Lower leg skin (tissue), 4 donors: ENCODE measurements around the gene CTBP2. TPM values are rescaled to one million over a fixed set of nuclear protein-coding genes. Genes with fewer than 3 reads are reported as not detected.

Experiments
- DNase-seq, 2 donors: peaks; one replicate each; pipeline ENCODE4 v3.0.0-alpha.2; 2019; ENCODE audit warnings: low spot score in 2 of 2
- H3K4me3 ChIP-seq: fragments of 200-600 bp; sonication (generic); 2 replicates; pipeline ENCODE4 v1.5.1; 2017; ENCODE audit warnings: mild to moderate bottlenecking, low read depth; ENCODE audit not compliant: poor library complexity, severe bottlenecking
- POLR2A ChIP-seq, 2 donors: fragments of 450-650 bp; IDR thresholded peaks; one replicate each; pipeline ENCODE4 v1.6.1; 2016 to 2017; ENCODE audit warnings: antibody characterized with exemption in 2 of 2, mild to moderate bottlenecking in 1 of 2, moderate library complexity in 1 of 2
- WGBS, 2 donors: methylation state at CpG; one replicate each; pipeline ENCODE4 v1.1.5; 2018; 5-methylcytosine and 5-hydroxymethylcytosine counted together
- intact Hi-C: fragments of 100-400 bp; cut with DNase I; formaldehyde crosslinking; loops from one replicate; pipeline ENCODE4 v1.15.0; 2023; ENCODE audit warnings: low total_unique reads
- total RNA-seq, 4 donors: library from RNA; depleted of rRNA; stranded (reverse); fragments of >200 nt; gene quantifications; one replicate each; pipeline ENCODE4 v1.1.0, GENCODE V29; 2016
- TF ChIP-seq, protein P1 (sequence below), 3 donors: fragments of 450-650 bp; IDR thresholded peaks; one replicate each; pipeline ENCODE4 v1.5.1; 2016; ENCODE audit warnings: antibody characterized with exemption in 3 of 3, mild to moderate bottlenecking in 3 of 3, moderate library complexity in 2 of 3

CTBP2 gene
- total RNA-seq, 4 donors from 2014 or later: 30.3 to 39.5 (median 32.2) TPM

DNA sequence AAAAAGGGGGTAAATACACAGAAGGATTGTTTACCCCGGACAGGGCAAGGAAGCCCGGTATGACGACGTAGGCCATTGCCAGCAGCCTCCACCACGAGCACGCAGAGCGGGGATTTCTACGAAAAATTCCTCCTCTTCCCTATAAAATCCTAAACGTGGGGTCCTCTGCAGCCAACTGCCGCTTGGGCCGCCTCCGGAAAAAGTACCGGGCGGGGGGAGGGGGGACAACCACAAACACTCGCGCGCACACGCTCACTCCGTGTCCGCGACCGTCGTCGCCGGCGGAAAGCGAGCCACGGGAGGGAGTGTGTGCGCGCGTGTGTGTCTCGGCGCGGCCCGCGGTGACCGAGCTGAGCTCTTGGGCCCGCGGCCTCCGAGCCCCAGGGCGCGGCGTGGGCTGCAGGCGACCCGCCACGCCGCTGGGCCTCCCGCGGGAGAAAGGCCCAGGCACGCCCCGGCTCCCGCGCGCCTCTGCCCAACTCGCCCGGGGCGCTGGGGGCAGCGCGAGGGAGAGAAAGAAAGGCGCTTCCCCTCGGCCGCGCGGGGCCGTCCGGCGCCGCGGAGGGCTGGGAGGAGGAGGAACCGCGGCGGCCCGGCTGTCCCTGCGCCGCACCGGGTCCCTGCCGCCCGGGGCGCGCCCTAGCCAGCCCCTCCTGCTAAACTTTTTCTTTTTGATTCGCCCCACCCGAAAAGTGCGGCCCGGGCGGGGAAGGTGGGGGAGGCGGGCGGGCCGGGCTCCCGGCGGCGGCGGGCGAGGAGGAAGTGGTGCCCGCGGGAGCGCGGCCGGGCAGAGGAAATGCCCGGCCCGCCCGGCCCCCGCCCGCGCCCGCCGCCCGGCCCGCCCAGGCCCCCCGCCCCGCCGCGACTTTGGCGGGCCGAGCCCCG lies 1.5 kb downstream of the CTBP2 start:
- DNase-seq: peak in 1 of 2 donors; percentile 87
- TF ChIP-seq POLR2A (IDR thresholded peaks at IDR 0.05): peak in 1 of 2 donors; percentile 2
- TF ChIP-seq, protein P1, sequence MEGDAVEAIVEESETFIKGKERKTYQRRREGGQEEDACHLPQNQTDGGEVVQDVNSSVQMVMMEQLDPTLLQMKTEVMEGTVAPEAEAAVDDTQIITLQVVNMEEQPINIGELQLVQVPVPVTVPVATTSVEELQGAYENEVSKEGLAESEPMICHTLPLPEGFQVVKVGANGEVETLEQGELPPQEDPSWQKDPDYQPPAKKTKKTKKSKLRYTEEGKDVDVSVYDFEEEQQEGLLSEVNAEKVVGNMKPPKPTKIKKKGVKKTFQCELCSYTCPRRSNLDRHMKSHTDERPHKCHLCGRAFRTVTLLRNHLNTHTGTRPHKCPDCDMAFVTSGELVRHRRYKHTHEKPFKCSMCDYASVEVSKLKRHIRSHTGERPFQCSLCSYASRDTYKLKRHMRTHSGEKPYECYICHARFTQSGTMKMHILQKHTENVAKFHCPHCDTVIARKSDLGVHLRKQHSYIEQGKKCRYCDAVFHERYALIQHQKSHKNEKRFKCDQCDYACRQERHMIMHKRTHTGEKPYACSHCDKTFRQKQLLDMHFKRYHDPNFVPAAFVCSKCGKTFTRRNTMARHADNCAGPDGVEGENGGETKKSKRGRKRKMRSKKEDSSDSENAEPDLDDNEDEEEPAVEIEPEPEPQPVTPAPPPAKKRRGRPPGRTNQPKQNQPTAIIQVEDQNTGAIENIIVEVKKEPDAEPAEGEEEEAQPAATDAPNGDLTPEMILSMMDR (IDR thresholded peaks at IDR 0.05): no peak
- WGBS, 2 donors: 0 to 2% methylated on average over 31 to 39 of the region's 115 CpGs
- intact Hi-C loops: no loop called here
- peak overlapping the region; percentile 68 for H3K4me3 ChIP-seq

DNA sequence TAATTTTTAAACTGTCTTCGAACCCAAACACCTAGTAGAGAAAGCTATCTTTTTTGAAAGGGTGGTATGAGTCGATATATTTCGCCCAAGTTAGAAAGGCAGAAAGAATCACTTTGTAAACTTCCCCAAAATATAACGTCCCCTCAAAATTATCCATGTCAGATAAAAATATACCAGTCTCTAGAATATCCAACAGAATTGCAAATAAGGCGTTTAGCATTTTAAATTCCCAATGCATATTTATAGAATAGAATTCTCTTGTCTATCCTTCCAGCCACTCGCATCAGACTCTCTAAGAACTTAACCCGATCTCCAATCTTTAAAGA lies 2.1 kb downstream of the CTBP2 start:
- WGBS, 2 donors: 16 to 17% methylated on average over 7 of the region's 7 CpGs
- TF ChIP-seq, protein P1 (IDR thresholded peaks at IDR 0.05): no peak
- TF ChIP-seq POLR2A (IDR thresholded peaks at IDR 0.05): no peak
- no peak for DNase-seq
- intact Hi-C loops: no loop called here
- peak overlapping the region; percentile 68 for H3K4me3 ChIP-seq

DNA sequence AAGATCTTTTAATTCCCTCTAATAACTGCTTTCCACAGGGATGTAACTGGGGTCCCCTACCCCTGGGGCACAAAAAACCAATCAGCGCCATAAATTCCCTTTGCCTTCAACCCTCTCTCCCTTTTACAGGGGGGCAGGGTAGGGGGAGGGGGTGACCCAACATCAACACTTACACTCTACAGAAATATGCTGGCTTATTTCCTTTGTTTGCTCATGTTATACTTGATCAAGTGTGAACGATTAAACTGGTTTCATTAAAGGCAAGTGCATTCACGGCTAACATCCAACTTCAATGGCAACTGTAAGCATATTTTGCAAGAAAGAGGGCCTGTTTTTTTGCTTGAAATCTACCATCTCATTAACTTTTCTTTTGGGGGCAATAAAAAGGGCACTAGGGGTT lies 2.9 kb downstream of the CTBP2 start:
- peak in 1 of 2 donors; percentile 37 for DNase-seq
- intact Hi-C loops: no loop called here
- no peak overlapping the region for H3K4me3 ChIP-seq
- WGBS, 2 donors: 50 to 52% methylated on average over 3 of the region's 3 CpGs
- TF ChIP-seq, protein P1 (IDR thresholded peaks at IDR 0.05): no peak
- no peak for TF ChIP-seq POLR2A (IDR thresholded peaks at IDR 0.05)

DNA sequence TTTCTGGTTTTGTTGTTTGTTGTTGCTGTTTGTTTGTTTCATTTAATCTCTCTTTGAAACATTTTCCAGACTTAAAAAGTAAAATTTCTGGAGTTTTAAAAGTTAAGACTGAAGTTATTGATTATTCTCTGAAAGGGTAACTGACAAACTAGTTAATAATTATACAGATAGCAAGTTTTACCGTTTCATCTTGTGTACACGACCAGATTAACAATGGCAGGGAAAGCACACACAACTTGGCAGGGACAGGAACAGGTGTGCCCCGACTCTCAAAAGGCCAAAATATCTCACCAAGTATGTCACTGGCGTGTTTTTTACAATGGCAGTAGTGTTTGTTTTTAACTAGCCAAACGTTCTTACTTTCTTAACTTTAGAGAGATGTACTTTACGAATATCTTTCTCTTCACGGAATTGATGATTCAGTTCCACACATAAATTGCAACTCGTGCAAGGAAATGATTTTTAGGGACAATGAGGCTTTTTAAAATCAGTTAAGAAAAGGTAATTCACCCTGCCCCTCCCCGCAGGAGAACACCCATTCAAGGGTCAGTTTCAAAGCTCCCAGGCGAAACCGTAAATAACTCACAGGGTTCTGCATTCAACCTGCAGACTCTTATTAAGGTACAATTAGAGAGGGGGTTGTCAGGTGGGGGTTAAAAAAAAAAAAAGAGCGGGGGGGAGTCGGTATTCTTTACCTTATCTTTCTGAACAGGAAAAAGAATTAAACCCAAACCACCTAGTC lies 3.5 kb downstream of the CTBP2 start:
- TF ChIP-seq POLR2A (IDR thresholded peaks at IDR 0.05): no peak
- TF ChIP-seq, protein P1 (IDR thresholded peaks at IDR 0.05): no peak
- H3K4me3 ChIP-seq: no peak overlapping the region
- intact Hi-C loops: no loop called here
- no peak for DNase-seq
- WGBS, 2 donors: 47 to 48% methylated on average over 13 of the region's 13 CpGs

DNA sequence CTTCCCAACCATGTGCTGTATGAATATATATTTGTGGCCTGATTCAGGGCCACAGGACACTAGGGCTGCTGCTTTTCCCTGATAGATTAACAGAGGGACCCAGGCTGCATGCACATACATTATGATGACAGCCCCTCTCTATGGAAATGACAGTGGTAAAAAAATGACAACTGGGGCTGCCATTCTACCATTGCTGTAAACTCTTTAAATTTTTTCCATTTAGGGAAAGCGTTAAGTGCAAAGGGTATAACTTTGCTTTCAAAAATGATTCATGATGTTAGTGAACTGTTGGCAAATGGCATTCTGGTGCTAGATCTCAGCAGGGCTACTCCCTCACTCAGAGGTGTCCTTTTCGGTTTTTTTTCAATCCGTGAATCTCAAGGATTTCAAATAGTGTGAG lies 4.2 kb downstream of the CTBP2 start:
- intact Hi-C loops: no loop called here
- H3K4me3 ChIP-seq: no peak overlapping the region
- DNase-seq: no peak
- no peak for TF ChIP-seq POLR2A (IDR thresholded peaks at IDR 0.05)
- TF ChIP-seq, protein P1 (IDR thresholded peaks at IDR 0.05): no peak
- 53 to 73% methylated on average over 3 of the region's 3 CpGs for WGBS, 2 donors
